LoVo (cell line): ENCODE data around the gene SNTG2.
"Not testable (repeated sequence)": the region's sequence is repeated elsewhere in the genome, so short reads cannot be mapped to it uniquely, and the experiment has no call there.

ENCODE experiments used
- DNase-seq: peaks from one replicate; pipeline ENCODE4 v3.0.0-alpha.2; 2016; ENCODE audit warnings: low spot score

Gene SNTG2

GRCh38 chr2:1053786-1054185 is 103.1 kb downstream of the SNTG2 start:
- no peak for DNase-seq

GRCh38 chr2:1054399-1054798 is 103.8 kb downstream of the SNTG2 start:
- no peak for DNase-seq

GRCh38 chr2:1055014-1055595 is 104.5 kb downstream of the SNTG2 start:
- no peak for DNase-seq

- DNase-seq: no peak
Measured at GRCh38 chr2:1060372-1060771, 109.7 kb downstream of the SNTG2 start.

- no peak for DNase-seq
Measured at GRCh38 chr2:1060987-1061386, 110.3 kb downstream of the SNTG2 start.

- no peak for DNase-seq
Measured at GRCh38 chr2:1068241-1068640, 117.6 kb downstream of the SNTG2 start.

GRCh38 chr2:1068822-1069221 is 118.2 kb downstream of the SNTG2 start:
- no peak for DNase-seq

- DNase-seq: no peak
Measured at GRCh38 chr2:1069847-1070246, 119.2 kb downstream of the SNTG2 start.

- no peak for DNase-seq
Measured at GRCh38 chr2:1070601-1071000, 120.0 kb downstream of the SNTG2 start.

- DNase-seq: no peak
Measured at GRCh38 chr2:1071650-1072049, 121.0 kb downstream of the SNTG2 start.

- no peak for DNase-seq
Measured at GRCh38 chr2:1072250-1072649, 121.6 kb downstream of the SNTG2 start.

GRCh38 chr2:1077911-1078310 is 127.3 kb downstream of the SNTG2 start:
- no peak for DNase-seq

GRCh38 chr2:1078326-1078725 is 127.7 kb downstream of the SNTG2 start:
- no peak for DNase-seq

GRCh38 chr2:1079873-1080799 is 129.5 kb downstream of the SNTG2 start:
- DNase-seq: no peak

- no peak for DNase-seq
Measured at GRCh38 chr2:1081451-1082225, 131.0 kb downstream of the SNTG2 start.

- DNase-seq: no peak
Measured at GRCh38 chr2:1082456-1083205, 132.0 kb downstream of the SNTG2 start.

GRCh38 chr2:1088192-1088860 is 137.7 kb downstream of the SNTG2 start:
- DNase-seq: no peak

GRCh38 chr2:1088940-1089339 is 138.3 kb downstream of the SNTG2 start:
- no peak for DNase-seq

- no peak for DNase-seq
Measured at GRCh38 chr2:1091895-1092585, 141.4 kb downstream of the SNTG2 start.

- DNase-seq: not testable (repeated sequence)
Measured at GRCh38 chr2:1093668-1094067, 143.0 kb downstream of the SNTG2 start.

GRCh38 chr2:1097101-1097500 is 146.5 kb downstream of the SNTG2 start:
- no peak for DNase-seq
